Measurements from ENCODE around the gene ADAP1. TPM values are rescaled to one million over a fixed set of nuclear protein-coding genes. Genes with fewer than 3 reads are reported as not detected.
A peak's percentile ranks its signal among the peaks of the same experiment; 100 is the strongest.

Gene ADAP1
- total RNA-seq, 1 donor: 0.72 TPM

DNA sequence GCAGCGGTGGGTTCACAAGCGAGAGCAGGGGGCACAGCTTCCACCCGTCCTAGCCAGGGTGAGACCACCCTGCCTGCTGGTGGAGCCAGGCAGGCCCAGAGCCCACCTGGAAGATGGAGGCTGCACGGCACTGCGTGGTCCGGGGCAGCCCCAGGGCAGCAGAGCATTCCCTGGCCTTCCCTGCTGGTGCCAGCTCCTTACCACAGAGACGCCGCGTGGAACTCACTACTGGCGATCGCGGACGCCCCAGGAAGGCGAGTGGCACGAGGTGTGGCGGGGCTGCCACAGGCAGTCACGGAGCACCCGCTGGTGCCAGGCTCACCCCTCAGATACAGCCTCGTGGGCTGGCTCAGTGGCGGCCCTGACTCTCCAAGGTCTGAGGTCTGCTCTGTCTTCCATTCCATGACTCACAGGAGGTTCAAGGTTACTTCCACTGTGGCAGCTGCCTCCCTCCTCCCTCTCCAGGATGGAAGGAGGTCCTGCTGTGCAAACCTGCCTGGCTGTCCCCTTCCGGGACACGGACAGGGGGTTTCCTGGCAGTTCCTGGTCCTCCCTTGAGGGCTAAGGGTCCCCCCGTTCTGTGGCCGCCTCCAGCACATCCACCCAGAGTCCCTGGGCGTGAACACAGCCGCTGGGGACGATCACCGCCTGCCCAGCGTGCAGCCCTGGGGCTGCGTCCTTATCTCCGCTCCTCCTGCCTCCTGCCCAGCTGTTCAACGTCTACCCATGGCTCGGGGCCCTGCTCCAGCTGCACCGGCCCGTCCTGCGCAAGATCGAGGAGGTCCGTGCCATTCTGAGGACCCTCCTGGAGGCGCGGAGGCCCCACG, 31.6 kb upstream of the ADAP1 start:
- TF ChIP-seq, protein P1, sequence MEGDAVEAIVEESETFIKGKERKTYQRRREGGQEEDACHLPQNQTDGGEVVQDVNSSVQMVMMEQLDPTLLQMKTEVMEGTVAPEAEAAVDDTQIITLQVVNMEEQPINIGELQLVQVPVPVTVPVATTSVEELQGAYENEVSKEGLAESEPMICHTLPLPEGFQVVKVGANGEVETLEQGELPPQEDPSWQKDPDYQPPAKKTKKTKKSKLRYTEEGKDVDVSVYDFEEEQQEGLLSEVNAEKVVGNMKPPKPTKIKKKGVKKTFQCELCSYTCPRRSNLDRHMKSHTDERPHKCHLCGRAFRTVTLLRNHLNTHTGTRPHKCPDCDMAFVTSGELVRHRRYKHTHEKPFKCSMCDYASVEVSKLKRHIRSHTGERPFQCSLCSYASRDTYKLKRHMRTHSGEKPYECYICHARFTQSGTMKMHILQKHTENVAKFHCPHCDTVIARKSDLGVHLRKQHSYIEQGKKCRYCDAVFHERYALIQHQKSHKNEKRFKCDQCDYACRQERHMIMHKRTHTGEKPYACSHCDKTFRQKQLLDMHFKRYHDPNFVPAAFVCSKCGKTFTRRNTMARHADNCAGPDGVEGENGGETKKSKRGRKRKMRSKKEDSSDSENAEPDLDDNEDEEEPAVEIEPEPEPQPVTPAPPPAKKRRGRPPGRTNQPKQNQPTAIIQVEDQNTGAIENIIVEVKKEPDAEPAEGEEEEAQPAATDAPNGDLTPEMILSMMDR (IDR thresholded peaks at IDR 0.05; ENCODE audit: insufficient read depth, low read length): no peak
- no peak overlapping the region for H3K4me3 ChIP-seq (ENCODE audit: low read depth, low read length)
- DNase-seq (ENCODE audit: low read depth): peak; percentile 21

DNA sequence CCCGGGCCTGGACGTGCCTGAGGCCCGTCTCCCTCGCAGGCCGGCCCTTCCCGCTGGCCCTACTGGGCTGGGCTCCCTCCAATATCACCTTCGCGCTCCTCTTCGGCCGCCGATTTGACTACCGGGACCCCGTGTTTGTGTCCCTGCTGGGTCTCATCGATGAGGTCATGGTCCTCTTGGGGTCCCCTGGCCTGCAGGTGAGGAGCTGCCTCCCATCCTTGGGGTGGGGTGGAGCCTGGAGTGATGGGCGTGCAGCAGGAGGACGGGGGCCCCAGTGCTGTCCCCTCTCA, 30.6 kb upstream of the ADAP1 start:
- H3K4me3 ChIP-seq (ENCODE audit: low read depth, low read length): no peak overlapping the region
- TF ChIP-seq, protein P1 (IDR thresholded peaks at IDR 0.05; ENCODE audit: insufficient read depth, low read length): no peak

DNA sequence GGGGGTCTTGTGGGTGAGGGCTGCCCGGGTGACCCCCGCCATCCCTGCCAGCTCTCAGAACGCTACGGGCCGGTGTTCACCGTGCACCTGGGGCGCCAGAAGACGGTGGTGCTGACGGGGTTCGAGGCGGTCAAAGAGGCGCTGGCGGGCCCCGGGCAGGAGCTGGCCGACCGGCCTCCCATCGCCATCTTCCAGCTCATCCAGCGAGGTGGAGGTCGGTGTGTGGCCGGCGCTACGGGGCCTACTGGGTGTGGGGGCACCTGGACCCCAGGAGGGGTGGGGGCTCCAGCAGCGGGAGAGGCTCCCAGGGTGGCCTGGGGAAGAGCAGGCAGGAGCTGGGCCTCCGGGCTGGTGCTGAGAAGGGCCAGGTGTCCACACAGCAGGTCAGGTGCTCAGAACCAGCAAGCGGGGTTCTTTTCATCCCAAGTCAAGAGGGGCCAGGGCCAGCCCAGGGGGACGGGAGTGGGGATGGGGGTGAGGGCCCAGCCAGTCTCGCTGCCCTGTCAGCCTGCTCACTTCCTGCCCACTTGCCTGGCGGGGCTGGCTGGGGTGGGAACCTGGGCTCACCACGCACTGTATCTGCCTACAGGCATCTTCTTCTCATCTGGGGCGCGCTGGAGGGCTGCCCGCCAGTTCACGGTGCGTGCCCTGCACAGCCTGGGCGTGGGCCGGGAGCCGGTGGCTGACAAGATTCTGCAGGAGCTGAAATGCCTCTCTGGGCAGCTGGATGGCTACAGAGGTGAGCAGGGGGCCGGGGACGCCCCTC, 30.1 kb upstream of the ADAP1 start:
- TF ChIP-seq, protein P1 (IDR thresholded peaks at IDR 0.05; ENCODE audit: insufficient read depth, low read length): no peak
- H3K4me3 ChIP-seq (ENCODE audit: low read depth, low read length): no peak overlapping the region
- no peak for DNase-seq (ENCODE audit: low read depth)

More for the DNA sequence above, 30.6 kb upstream of the ADAP1 start:
- DNase-seq (ENCODE audit: low read depth): no peak

DNA sequence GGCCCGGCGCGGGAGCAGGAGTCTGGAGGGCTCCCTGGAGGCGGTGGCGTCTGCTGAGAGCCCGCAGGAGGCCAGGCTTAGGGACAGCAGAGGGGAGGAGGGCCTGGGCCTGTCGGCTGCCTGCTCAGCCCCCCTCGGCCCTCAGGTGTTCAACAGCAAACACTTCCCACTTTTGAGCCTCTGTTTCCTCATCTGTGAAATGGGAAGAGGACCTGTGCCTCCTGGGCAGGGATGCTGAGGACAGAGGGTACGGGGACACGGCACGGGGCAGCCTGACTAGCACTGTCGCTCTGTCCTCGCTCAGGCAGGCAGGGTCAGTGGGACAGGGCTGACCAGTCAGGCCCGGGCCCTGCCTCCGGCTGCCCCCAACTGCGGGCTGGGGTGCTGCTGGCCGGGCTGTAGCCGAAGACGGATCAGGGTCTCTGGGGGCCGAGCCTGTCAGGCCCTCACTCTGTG, 29.2 kb upstream of the ADAP1 start:
- no peak overlapping the region for H3K4me3 ChIP-seq (ENCODE audit: low read depth, low read length)
- TF ChIP-seq, protein P1 (IDR thresholded peaks at IDR 0.05; ENCODE audit: insufficient read depth, low read length): no peak
- no peak for DNase-seq (ENCODE audit: low read depth)

DNA sequence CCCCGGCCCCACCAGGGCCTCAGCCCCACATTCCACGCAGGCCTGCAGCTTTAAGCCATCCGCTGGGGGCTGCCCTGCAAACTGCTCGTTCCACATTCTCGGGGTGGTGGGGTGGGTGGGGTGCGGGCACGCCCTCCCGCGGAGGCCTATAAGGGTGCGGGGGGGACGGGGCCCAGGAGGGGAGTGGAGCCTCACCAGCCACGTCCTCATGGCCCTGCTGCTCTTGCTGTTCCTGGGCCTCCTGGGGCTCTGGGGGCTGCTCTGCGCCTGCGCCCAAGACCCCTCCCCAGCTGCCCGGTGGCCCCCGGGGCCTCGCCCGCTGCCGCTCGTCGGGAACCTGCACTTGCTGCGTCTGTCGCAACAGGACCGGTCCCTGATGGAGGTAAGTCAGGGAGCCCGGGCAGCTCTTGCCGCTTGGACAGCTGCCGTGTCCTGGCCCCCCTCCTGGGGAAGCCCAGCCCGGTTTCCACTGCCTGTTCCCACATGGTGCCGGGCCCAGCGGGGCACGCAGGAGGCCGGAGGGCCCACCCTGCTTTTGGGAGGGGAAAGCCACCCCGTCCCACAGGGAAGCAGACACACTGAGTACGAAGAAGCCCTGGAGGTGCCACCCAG, 28.6 kb upstream of the ADAP1 start, which contains the start of gene CYP2W1:
Gene CYP2W1, plus strand, starts transcription at position 178 of the 612 bp plus-strand sequence. Its CDS starts 31 bp downstream, at position 209.
- DNase-seq (ENCODE audit: low read depth): no peak
- no peak within 1 kb of the TSS for H3K4me3 ChIP-seq (ENCODE audit: low read depth, low read length)
- TF ChIP-seq, protein P1 (IDR thresholded peaks at IDR 0.05; ENCODE audit: insufficient read depth, low read length): no peak

DNA sequence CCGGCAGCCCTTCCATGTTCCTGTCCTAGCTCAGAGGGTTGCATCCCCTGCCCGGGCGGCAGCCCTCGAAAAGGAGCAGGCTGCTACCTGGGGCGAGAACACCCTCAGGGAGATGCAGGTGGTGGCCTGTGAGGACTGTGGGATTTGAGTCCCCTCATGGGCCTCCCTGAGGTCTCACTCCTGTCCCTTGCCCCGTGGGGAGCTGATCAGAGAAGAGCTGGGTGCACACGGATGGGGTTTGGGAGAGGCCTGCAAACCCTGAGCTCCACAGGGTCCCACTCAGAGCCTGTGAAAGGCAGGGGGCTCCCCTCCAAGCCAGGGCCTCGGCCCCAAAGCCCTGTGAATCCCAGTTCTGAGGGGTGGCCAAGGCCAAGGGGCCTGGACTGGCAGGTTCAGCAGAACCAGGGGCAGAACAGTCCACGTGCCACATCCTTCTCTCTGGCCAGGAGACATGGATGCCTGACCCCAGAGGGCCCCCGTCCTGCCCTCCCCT, 28.1 kb upstream of the ADAP1 start:
- DNase-seq (ENCODE audit: low read depth): no peak
- TF ChIP-seq, protein P1 (IDR thresholded peaks at IDR 0.05; ENCODE audit: insufficient read depth, low read length): no peak
- H3K4me3 ChIP-seq (ENCODE audit: low read depth, low read length): no peak overlapping the region
